ENCODE results near the gene CCDC171.
"Not testable (repeated sequence)": the region's sequence is repeated elsewhere in the genome, so short reads cannot be mapped to it uniquely, and the experiment has no call there.

Gene CCDC171

DNA sequence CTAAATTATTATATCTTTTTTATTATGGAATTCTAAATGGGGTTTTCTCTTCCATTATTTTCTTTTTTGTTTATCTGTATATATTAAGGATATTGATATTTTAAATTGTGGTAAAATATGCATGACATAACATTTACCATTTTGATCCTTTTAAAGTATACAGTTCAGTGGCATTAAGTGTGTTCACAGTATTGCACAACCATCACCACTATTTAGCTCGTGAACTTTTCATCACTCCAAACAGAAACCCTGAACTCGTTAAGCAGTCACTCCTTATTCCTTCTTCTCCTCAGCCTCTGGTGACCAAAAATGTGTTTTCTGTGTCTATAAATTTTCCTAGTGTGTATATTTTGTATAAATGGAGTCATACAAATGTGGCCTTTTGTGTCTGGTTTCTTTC is 188.2 kb downstream of the CCDC171 start:
- DNase-seq (ENCODE audit: low read depth, low spot score) = no peak
- no peak overlapping the region for H3K27ac ChIP-seq

DNA sequence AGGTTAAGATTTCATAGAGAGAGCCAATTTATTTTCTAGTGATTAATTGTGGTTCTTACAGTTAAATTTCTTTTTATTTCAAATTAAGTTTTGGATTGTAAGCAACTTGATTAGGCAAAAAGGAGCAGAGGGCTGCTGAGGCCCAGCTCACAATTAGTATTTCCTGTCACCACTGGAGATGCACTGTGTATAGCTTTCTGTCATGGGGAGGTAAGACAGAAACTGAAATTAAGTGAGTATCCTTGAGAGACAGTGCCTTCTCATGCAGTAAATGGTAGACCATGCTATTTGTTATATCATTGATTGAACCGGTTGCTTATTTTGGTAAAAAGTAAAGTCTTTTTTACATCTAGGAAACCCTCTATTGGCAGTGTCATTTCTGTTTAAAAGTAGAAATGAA is 190.7 kb downstream of the CCDC171 start:
- H3K27ac ChIP-seq = no peak overlapping the region
- DNase-seq (ENCODE audit: low read depth, low spot score) = no peak

DNA sequence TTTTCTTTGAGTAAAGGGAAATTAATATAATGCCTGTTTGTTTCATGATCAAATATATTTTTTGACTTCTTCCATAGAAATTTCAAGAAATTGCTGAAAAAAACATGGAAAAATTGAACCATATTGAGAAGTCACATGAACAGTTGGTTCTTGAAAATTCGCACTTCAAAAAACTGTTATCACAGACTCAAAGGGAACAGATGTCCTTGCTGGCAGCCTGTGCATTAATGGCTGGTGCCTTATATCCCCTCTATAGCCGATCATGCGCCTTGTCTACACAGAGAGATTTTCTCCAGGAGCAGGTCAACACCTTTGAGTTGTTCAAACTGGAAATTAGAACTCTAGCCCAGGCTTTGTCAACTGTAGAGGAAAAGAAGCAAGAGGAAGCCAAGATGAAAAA is 191.4 kb downstream of the CCDC171 start:
- DNase-seq (ENCODE audit: low read depth, low spot score) = no peak
- H3K27ac ChIP-seq = no peak overlapping the region

DNA sequence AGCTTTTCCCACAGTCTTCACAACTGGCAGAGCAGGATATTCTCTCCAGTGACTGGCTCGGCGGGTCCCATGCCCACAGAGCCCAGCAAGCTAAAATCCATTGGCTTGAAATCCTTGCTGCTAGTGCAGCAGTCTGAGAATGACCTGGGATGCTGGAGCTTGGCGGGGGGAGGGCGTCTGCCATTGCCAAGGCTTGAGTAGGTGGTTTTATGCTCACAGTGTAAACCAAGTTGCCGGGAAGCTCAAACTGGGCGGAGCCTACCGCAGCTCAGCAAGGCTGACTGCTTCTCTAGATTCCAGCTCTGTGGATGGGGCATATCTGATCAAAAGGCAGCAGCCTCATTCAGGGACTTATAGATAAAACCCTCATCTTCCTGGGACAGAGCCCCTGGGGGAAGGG is 194.1 kb downstream of the CCDC171 start:
- H3K27ac ChIP-seq = no peak overlapping the region
- no peak for DNase-seq (ENCODE audit: low read depth, low spot score)

DNA sequence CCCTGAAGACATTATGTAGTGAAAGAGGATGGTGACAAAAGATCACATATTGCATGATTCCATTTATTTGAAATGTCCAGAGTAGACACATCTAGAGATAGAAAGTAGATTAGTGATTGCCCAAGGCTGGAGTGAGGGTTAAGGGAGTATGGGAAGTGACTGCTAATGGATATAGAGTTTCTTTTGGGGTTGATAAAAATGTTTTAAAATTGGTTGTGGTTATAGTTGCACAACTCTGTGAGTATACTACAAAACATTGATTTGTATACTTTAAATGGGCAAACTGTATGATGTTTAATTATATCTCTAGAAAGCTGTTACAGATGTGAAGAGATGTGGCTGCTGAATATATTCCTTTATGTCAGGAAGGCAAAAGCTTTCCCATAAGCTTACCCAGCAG is 202.8 kb downstream of the CCDC171 start:
- H3K27ac ChIP-seq = no peak overlapping the region
- no peak for DNase-seq (ENCODE audit: low read depth, low spot score)

DNA sequence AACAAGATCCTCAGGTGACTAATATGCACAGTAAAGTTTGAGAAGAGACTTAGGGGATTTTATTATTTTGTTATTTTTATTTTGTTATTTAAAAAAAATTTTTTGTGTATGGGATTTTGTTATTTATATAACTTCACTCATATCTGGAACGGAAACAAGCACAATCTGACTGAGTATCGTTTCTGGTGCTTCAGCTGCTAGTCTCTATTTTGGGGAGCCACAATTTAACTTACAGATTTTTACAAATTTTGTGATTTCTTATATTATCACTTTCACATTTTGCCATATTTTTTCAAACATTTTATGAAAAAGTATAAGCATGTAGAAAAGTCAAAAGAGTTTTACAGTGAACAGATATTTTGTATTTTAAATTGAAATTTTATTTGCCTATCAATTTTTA is 208.7 kb downstream of the CCDC171 start:
- DNase-seq (ENCODE audit: low read depth, low spot score) = no peak
- H3K27ac ChIP-seq = no peak overlapping the region

DNA sequence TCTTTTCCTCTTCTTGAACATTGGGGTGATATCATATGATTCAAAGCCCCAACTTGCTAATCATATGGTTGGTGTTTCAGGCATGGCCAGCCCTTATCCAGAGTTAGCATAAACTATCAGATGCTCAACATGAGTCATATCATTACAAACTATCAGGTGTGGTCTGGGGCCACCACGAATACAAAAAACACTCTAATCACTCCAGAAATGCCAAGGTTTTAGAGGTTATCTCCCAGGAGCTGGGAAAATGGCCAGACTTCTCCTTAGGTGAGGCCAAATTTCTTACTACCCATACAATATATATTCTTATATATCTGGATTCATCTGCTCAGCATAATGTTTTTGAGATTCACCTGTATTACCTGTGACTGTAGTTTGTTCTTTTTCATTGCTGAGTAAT is 210.5 kb downstream of the CCDC171 start:
- H3K27ac ChIP-seq = no peak overlapping the region
- DNase-seq (ENCODE audit: low read depth, low spot score) = no peak

DNA sequence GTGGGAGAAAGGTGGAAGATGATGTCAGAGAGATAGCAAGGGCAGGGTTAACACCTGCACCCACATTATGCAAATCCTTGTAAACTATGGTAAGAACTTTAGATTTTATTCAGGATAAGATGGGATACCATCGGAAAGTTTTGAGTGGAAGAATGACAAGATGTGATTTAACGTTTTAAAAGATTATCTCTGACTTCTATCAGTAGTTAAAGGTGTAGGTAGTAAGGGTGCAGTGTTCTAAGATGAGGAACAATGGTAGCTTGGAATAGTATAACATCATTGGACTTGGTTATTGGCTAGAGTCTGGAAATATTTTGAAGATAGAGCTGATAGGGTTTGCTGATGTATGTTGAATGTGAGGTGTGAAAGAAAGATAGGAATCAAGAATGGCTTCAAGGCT is 211.3 kb downstream of the CCDC171 start:
- no peak overlapping the region for H3K27ac ChIP-seq
- no peak for DNase-seq (ENCODE audit: low read depth, low spot score)

DNA sequence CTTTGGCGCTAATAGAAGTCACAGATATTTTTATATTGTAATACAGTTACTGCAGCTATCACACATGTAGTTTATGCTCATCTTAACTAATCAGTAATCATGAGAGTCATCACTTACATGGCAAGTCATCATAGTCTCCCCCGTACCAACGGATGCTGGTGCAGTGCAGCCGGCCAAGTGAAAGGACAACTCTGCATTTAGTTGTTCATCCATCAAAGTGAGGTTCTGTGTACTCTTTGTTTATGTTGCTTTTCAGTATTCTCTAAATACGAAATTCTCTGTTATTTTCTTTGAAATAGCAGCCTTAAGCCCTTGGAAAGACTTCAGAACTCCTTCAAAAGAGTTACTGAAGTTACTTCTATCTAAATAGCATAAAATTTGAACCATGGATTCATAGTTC is 216.7 kb downstream of the CCDC171 start:
- no peak for DNase-seq (ENCODE audit: low read depth, low spot score)
- H3K27ac ChIP-seq = no peak overlapping the region

DNA sequence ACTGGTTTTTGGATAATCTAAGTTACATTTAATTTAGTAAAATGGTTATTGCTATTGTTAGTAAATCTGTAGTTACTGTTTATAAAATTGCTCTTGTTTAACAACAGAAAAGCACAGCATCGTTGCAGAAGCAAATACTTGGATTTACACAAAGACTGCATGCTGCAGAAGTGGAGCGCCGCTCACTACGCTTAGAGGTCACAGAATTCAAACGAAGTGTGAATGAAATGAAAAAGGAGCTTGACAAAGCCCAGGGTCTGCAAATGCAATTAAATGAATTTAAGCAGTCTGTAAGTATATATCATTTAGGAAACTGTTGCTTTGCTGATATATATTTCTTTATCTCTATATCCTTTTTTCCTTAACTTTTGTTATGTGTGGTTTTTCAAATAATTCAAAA is 226.0 kb downstream of the CCDC171 start:
- DNase-seq (ENCODE audit: low read depth, low spot score) = no peak

DNA sequence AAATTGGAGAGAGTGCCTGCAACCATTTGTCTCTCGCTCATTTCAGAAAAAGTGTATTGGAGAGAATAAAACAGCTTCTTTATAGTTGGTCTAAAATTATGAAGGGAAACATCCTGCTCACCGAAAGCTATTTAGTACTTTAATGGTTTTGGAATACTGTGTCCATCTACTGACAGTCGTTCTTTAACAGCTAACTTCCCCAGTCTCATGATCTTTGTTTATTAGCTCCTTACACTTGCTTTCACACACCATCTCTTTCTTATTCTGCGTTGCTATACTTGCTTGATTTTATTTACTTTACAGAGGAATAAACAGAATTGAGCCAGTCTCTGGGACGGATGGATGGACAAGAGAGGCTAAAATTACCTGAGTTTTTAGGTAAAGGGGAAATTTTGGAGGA is 229.3 kb downstream of the CCDC171 start:
- DNase-seq (ENCODE audit: low read depth, low spot score) = no peak
- no peak overlapping the region for H3K27ac ChIP-seq

More for the DNA sequence above, 226.0 kb downstream of the CCDC171 start:
- no peak overlapping the region for H3K27ac ChIP-seq

DNA sequence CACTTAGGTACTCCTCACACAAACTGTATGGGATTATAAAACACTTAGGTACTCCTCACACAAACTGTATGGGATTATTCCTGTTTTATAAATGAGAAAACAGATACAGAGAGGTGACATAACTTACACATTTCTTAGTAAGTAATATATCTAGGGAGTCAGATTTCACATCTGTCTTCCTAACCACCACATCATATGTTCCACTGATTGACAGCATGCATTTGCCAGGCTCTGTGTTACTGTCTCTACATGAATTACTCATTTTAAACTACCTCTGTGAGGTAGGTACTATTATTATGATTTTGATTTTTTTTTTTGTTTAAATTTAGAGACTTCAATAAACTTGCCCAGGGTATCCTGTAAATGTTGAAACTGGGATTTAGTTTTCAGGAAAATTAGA is 232.7 kb downstream of the CCDC171 start:
- H3K27ac ChIP-seq = no peak overlapping the region
- no peak for DNase-seq (ENCODE audit: low read depth, low spot score)

DNA sequence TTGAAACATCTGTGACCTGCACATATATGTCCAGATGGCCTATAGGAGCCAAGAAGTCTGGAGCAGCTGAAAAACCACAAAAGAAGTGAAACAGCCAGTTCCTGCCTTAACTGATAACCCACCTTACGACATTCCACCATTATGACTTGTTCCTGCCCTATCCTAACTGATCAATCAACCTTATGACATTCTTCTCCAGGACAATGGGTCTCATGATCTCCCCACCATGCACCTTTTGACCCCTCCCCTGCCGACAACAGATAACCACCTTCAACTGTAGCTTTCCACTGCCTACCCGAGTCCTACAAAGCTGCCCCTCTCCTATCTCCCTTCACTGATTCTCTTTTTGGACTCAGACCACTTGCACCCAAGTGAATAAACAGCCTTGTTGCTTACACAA is 233.8 kb downstream of the CCDC171 start:
- no peak overlapping the region for H3K27ac ChIP-seq
- no peak for DNase-seq (ENCODE audit: low read depth, low spot score)

DNA sequence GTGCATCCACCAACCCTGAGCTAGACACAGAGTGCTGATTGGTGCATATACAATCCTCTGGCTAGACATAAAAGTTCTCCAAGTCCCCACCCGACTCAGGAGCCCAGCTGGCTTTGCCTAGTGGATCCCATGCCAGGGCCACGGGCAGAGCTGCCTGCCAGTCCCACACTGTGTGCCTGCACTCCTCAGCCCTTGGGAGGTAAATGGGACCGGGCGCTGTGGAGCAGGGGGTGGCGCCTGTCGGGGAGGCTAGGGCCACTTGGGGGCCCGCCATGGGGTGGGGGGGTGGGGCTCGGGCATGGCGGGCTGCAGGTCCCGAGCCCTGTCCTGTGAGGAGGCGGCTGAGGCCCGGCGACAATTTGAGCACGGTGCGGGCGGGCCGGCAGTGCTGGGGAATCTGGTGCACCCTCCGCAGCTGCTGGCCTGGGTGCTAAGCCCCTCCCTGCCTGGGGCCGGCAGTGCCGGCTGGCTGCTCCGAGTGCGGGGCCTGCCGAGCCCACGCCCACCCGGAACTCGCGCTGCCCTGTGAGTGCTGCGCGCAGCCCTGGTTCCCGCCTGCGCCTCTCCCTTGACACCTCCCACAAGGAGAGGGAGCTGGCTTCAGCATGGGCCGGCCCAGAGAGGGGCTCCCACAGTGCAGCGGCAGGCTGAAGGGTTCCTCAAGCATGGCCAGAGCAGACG is 257.5 kb downstream of the CCDC171 start:
- H3K27ac ChIP-seq; DNase-seq (ENCODE audit: low read depth, low spot score): not testable (repeated sequence)

DNA sequence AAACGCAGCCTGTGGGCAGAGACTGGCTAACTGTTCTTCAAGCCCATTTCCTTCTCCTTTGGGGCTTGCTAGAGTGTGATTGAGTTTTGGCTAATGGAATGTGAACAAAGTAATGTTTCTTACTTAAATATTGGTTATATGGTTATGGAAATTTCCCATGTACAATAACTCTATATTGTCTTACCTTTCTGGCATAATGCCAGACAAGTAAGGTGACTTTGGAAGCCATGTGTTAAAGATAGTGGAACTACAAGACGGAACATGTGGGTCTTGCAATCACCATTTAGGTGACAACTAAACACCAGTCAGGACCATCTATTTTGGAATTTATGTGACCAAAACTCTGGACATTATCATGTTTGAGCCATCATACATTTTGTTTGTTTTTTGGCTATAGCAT is 260.2 kb downstream of the CCDC171 start:
- DNase-seq (ENCODE audit: low read depth, low spot score) = no peak
- no peak overlapping the region for H3K27ac ChIP-seq

DNA sequence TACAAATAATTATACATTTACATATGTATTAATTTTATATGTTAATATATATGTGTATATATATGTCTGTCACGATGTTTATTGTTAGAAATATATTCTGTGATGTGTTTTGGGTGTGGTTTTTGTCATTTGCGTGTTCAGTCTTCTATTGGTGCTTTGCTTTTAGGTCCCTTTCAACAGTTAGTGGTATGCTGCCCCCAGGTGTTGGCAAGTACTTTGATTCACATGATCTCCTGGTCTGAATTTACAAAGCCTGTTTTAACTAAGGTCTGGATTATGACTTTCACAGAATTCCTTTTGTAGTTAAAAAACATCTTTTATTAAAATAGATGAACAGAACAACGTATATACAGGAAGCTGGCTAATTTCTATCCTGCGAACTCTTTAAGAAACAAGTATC is 271.5 kb downstream of the CCDC171 start:
- H3K27ac ChIP-seq = no peak overlapping the region
- no peak for DNase-seq (ENCODE audit: low read depth, low spot score)

DNA sequence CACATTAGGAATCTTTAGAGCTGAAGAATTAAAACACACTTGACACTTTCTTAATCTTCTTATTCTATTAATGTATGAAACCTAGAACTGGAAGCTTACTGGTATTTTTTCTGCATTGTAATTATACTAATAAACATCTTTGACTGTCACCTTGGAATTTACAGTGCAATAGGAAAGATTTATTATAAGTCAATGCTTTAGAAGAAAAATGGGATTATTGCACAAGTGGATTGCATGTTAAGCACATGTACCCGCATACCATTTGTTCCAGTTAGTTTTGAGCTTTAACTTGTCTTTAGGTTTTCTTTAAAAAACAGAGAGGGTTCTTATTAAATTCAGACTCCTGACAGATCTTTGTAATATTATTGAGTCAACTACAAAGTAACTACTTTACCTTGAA is 278.5 kb downstream of the CCDC171 start:
- no peak overlapping the region for H3K27ac ChIP-seq
- DNase-seq (ENCODE audit: low read depth, low spot score) = no peak

DNA sequence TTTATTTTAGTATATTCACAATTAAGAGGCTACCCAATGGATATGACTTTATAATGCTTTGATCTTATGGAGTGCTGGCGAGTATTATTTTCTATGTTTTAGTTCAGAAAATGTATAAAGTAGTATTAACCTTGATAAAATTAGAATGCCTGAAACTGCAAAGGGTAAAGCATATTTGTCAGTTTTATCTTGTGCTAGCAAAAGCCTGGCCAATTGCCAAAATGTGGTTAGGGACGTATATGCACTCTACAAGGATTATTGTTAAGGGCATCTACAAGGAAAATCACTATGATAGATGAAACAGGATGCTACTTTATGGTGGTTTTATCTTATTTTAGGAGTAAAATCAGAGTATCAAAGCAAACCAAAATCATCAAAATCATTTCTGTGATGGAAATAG is 281.7 kb downstream of the CCDC171 start:
- no peak overlapping the region for H3K27ac ChIP-seq
- DNase-seq (ENCODE audit: low read depth, low spot score) = no peak

DNA sequence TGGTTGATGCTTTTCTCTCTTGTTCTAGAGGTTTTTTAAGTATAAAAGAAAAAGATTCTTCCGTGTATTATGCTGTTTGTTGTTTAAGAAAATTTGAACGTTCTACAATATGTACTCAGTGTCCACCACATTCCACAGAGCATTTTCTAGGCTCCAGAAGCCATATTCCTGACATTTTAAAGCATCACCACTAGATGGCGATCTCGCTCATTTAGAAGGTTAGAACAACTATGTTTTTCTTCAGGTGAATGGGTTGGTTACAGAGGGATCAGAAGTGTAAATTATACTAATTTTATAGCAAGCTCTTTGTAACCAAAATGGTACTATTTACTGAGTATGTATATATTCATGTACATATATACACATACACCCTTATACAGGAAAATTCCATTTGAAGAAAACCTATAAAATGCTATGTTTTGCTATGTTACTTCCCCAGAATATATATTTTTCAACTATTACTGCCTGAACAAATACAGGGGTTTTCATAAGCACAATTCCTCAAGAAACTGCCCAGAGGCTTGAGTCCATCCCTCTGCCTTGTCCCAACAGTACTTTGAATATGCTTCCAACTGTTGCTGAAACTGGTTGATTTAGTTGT is 284.3 kb downstream of the CCDC171 start:
- DNase-seq (ENCODE audit: low read depth, low spot score) = no peak
- no peak overlapping the region for H3K27ac ChIP-seq

DNA sequence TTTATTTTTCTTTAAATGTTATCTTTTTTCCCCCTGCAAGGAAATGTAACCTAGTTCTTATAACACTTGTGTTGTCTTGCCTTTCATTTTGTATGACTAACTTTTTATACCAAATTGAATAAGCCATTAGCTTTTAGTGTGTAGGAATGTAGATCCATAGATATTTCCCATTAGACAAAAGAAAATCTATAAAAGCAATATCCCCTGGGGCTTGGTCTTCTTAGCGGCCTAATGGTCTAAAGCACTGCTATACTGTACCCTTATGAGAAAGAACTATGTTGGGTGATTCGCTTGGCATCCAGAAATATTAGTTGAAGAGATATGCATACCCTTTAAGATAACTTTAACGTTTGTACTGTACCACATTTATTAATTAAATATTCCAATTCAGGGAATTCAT is 289.2 kb downstream of the CCDC171 start:
- no peak overlapping the region for H3K27ac ChIP-seq
- DNase-seq (ENCODE audit: low read depth, low spot score) = no peak

DNA sequence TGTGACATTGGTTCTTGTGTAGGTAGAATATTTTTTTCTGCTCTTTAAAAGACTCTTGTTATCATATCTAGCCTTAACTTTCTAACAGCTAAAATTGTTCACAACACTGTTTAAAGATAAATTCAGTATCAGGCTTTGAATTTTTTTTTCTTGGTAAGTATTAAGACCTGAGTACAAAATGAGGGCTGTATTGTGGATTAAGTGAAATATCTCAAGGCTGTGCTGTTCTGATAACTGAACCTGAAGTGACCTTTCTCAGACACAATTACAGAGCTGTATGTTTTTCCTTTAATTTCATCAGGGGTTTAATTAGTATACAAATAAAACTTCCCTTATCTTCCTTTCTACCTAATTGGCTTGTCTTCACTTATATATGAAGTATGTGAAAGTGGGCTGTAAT is 290.5 kb downstream of the CCDC171 start:
- no peak for DNase-seq (ENCODE audit: low read depth, low spot score)
- H3K27ac ChIP-seq = no peak overlapping the region

DNA sequence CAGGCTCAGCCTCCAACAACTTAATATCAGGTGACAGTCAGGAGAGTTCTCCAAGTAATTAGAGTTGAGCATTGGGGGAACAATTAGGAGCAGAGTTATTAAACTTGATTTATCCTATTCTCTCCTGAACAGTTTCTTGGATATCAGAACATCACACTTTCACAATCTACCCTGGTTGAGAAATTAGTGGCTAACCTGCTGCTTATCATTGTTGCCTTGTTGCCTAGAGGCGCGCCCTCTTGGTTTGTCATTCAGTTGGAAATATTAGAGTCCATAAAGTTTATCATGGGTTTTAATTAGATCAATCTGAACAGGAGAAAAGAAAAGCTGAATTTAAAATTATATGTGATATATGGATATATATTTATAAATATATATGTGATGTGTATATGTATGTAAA is 291.1 kb downstream of the CCDC171 start:
- DNase-seq (ENCODE audit: low read depth, low spot score) = no peak
- no peak overlapping the region for H3K27ac ChIP-seq

Data from epithelial cell of prostate (primary cell).